CD4-positive, alpha-beta T cell treated with Interleukin-10 for 1 hour (primary cell): ENCODE measurements around the gene IMMP2L.
"Not testable (repeated sequence)": the region's sequence is repeated elsewhere in the genome, so short reads cannot be mapped to it uniquely, and the experiment has no call there.

ENCODE experiments used
- DNase-seq: peaks from one replicate; pipeline ENCODE4 v3.0.0-alpha.2; 2020

IMMP2L gene

GRCh38 chr7:111323670-111324069, 238.6 kb downstream of the IMMP2L start:
- not testable (repeated sequence) for DNase-seq

- no peak for DNase-seq
Measured at GRCh38 chr7:111320133-111320532, 242.2 kb downstream of the IMMP2L start.

GRCh38 chr7:111312966-111313365, 249.3 kb downstream of the IMMP2L start:
- no peak for DNase-seq

GRCh38 chr7:111308691-111309090, 253.6 kb downstream of the IMMP2L start:
- no peak for DNase-seq

GRCh38 chr7:111301891-111302290, 260.4 kb downstream of the IMMP2L start:
- no peak for DNase-seq

GRCh38 chr7:111294494-111294893, 267.8 kb downstream of the IMMP2L start:
- no peak for DNase-seq

GRCh38 chr7:111292026-111292470, 270.2 kb downstream of the IMMP2L start:
- no peak for DNase-seq

GRCh38 chr7:111290982-111291381, 271.3 kb downstream of the IMMP2L start:
- DNase-seq: no peak

- no peak for DNase-seq
Measured at GRCh38 chr7:111290419-111290818, 271.9 kb downstream of the IMMP2L start.

GRCh38 chr7:111288441-111288840, 273.9 kb downstream of the IMMP2L start:
- not testable (repeated sequence) for DNase-seq

- no peak for DNase-seq
Measured at GRCh38 chr7:111282626-111283025, 279.7 kb downstream of the IMMP2L start.

GRCh38 chr7:111274857-111275256, 287.4 kb downstream of the IMMP2L start:
- DNase-seq: no peak

- DNase-seq: no peak
Measured at GRCh38 chr7:111272092-111272491, 290.2 kb downstream of the IMMP2L start.

- DNase-seq: not testable (repeated sequence)
Measured at GRCh38 chr7:111270794-111271193, 291.5 kb downstream of the IMMP2L start.

GRCh38 chr7:111268941-111269340, 293.4 kb downstream of the IMMP2L start:
- DNase-seq: no peak

GRCh38 chr7:111266613-111267012, 295.7 kb downstream of the IMMP2L start:
- DNase-seq: no peak

- DNase-seq: no peak
Measured at GRCh38 chr7:111265394-111265793, 296.9 kb downstream of the IMMP2L start.

GRCh38 chr7:111264981-111265380, 297.3 kb downstream of the IMMP2L start:
- no peak for DNase-seq

- DNase-seq: no peak
Measured at GRCh38 chr7:111264111-111264868, 298.0 kb downstream of the IMMP2L start.

- no peak for DNase-seq
Measured at GRCh38 chr7:111262293-111263116, 299.8 kb downstream of the IMMP2L start.

- DNase-seq: no peak
Measured at GRCh38 chr7:111261496-111261895, 300.8 kb downstream of the IMMP2L start.

GRCh38 chr7:111259991-111260390, 302.3 kb downstream of the IMMP2L start:
- DNase-seq: no peak

GRCh38 chr7:111256391-111256790, 305.9 kb downstream of the IMMP2L start:
- DNase-seq: no peak

- DNase-seq: no peak
Measured at GRCh38 chr7:111255576-111255975, 306.7 kb downstream of the IMMP2L start.
